Endothelial cell (in vitro differentiated cells): ENCODE data around the gene SLC6A13. TPM values are rescaled to one million over a fixed set of nuclear protein-coding genes. Genes with fewer than 3 reads are reported as not detected.

Source experiments
- DNase-seq: peaks from one replicate; pipeline ENCODE4 v3.0.0; 2021; ENCODE audit warnings: low spot score
- H3K27ac Mint-ChIP-seq: one replicate; pipeline ENCODE4 v1.8.0; 2021; ENCODE audit warnings: mixed read lengths, inconsistent platforms; ENCODE audit not compliant: unreplicated experiment
- H3K27me3 Mint-ChIP-seq: one replicate; pipeline ENCODE4 v1.8.0; 2021; ENCODE audit warnings: mild to moderate bottlenecking, moderate library complexity, mixed read lengths, inconsistent platforms; ENCODE audit not compliant: unreplicated experiment
- H3K36me3 Mint-ChIP-seq: one replicate; pipeline ENCODE4 v1.8.0; 2021; ENCODE audit warnings: mild to moderate bottlenecking, low read depth, mixed read lengths, inconsistent platforms; ENCODE audit not compliant: unreplicated experiment
- H3K4me1 Mint-ChIP-seq: one replicate; pipeline ENCODE4 v1.8.0; 2021; ENCODE audit warnings: mild to moderate bottlenecking, mixed read lengths, inconsistent platforms; ENCODE audit not compliant: unreplicated experiment
- H3K4me3 Mint-ChIP-seq: one replicate; pipeline ENCODE4 v1.8.0; 2021; ENCODE audit warnings: mild to moderate bottlenecking, mixed read lengths, inconsistent platforms; ENCODE audit not compliant: unreplicated experiment
- H3K9me3 Mint-ChIP-seq: one replicate; pipeline ENCODE4 v1.8.0; 2021; ENCODE audit warnings: mixed read lengths, inconsistent platforms; ENCODE audit not compliant: unreplicated experiment
- total RNA-seq: library from RNA; stranded (reverse); fragmentation: NEBNext Ultra II Directional; extraction: Animal tissue kit (Norgen Biotek cat#: 25700); gene quantifications from one replicate; pipeline ENCODE4 v1.2.1, GENCODE V29; 2021; ENCODE audit not compliant: unreplicated experiment
- TF ChIP-seq, protein P1 (sequence below): fragments of 200-600 bp; sonication (generic); IDR thresholded peaks from one replicate; pipeline ENCODE4 v1.5.0; 2021; ENCODE audit warnings: antibody characterized with exemption; ENCODE audit not compliant: unreplicated experiment

SLC6A13 gene
- total RNA-seq, 1 donor from 2014 or later: 0.90 TPM

DNA sequence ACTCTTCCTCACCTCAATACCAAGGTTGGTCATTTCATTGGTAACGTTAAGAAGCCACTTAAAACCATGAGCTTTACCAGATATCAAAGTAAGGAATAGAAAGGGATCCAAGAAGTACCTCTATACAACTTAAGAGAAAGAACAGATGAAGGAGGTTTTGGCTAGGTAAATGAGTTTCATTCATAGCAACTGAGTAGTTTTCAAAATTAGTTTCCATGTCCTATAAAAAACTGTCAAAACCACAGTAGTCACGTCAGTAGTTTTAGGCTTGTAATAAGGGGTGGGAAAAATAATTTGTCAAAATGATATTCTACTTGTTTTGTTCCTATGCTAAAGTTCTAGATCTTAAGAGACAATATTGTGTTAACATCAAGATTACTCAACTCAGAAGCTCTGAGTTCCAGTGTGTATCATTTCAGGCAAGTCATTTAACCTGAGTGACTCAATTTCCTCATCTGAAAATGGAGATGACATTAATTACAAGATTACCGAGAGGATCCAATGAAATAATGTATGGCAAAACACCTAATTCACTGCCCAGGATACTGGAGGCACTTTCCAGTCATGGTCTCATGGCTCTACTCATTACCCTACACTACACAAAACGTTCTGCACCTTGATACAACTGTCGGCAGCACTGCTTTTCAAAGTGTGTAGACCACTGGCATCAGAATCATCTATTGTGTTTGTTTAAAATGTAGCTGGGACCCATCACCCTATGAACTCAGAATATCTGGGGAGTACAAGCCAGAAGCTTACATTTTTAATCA lies 24.1 kb upstream of the SLC6A13 start:
- H3K27ac Mint-ChIP-seq: no peak overlapping the region
- H3K4me3 Mint-ChIP-seq: no peak overlapping the region
- no peak for DNase-seq
- TF ChIP-seq, protein P1, sequence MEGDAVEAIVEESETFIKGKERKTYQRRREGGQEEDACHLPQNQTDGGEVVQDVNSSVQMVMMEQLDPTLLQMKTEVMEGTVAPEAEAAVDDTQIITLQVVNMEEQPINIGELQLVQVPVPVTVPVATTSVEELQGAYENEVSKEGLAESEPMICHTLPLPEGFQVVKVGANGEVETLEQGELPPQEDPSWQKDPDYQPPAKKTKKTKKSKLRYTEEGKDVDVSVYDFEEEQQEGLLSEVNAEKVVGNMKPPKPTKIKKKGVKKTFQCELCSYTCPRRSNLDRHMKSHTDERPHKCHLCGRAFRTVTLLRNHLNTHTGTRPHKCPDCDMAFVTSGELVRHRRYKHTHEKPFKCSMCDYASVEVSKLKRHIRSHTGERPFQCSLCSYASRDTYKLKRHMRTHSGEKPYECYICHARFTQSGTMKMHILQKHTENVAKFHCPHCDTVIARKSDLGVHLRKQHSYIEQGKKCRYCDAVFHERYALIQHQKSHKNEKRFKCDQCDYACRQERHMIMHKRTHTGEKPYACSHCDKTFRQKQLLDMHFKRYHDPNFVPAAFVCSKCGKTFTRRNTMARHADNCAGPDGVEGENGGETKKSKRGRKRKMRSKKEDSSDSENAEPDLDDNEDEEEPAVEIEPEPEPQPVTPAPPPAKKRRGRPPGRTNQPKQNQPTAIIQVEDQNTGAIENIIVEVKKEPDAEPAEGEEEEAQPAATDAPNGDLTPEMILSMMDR: no peak
- no peaks in the 10 kb centered on the region for H3K27me3 Mint-ChIP-seq
- H3K36me3 Mint-ChIP-seq: peaks cover 34% of the 10 kb centered on the region
- H3K4me1 Mint-ChIP-seq: no peaks in the 10 kb centered on the region
- no peaks in the 10 kb centered on the region for H3K9me3 Mint-ChIP-seq

DNA sequence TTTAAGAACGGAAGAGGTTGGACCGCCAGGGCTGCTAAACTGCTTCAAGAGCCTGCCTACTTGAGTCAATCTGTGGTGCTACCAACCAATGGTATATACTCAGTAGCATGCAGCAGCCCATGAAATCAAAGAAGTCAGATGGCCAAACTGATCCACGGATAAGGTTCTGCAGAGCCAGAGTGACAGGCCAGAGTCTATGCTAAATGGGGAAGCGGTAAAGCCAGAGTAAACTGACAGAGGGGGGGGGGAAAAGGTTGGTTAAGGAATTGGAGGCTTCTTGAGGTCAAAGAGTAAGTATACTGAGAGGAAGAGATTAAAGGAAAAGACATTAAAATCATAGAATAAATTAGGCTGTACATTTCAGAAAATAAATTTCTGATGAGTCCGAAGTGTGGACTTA lies 15.4 kb upstream of the SLC6A13 start:
- no peaks in the 10 kb centered on the region for H3K36me3 Mint-ChIP-seq
- H3K4me3 Mint-ChIP-seq: no peak overlapping the region
- no peaks in the 10 kb centered on the region for H3K9me3 Mint-ChIP-seq
- no peaks in the 10 kb centered on the region for H3K27me3 Mint-ChIP-seq
- H3K27ac Mint-ChIP-seq: no peak overlapping the region
- TF ChIP-seq, protein P1: no peak
- DNase-seq: no peak
- H3K4me1 Mint-ChIP-seq: no peaks in the 10 kb centered on the region

DNA sequence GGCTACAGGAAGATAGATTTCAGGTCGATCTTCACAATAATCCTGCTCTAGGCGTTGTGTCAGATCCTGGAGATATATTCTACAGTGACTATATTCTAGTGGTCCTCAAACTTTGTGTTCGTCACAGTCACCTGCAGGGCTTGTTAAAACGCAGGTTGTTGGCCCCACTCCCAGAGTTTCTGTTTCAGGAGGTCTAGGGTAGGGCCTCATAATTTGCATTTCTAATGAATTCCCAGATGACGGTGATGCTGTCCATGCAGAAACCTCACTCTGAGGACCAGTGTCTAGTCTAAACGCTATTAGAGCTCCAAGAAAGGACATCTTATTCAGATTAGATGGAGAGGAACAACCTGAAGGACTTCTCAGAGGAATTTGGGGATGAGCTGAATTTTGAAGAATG lies 13.2 kb upstream of the SLC6A13 start:
- no peak for DNase-seq
- no peak overlapping the region for H3K27ac Mint-ChIP-seq
- H3K36me3 Mint-ChIP-seq: no peaks in the 10 kb centered on the region
- H3K4me1 Mint-ChIP-seq: no peaks in the 10 kb centered on the region
- H3K4me3 Mint-ChIP-seq: no peak overlapping the region
- H3K27me3 Mint-ChIP-seq: no peaks in the 10 kb centered on the region
- TF ChIP-seq, protein P1: no peak
- no peaks in the 10 kb centered on the region for H3K9me3 Mint-ChIP-seq

DNA sequence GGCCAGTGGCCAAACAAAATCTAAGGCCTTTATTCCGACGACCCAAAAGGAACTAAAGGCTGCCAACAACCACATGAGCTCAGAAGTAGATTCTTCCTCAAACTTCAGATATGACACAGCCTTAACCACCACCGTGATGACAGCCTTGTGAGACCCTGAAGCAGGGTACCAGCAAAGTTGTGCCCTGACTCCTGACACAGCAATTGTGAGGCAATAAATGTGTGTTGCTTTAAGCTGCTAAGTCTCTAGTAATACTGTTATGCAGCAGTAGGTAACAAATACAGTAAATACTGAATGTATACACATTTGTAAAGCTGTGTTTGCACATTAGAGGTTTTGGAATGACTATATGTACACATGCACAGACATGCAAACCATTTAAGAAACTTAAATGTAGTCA lies 10.7 kb upstream of the SLC6A13 start:
- H3K27me3 Mint-ChIP-seq: no peaks in the 10 kb centered on the region
- H3K27ac Mint-ChIP-seq: no peak overlapping the region
- no peaks in the 10 kb centered on the region for H3K9me3 Mint-ChIP-seq
- no peak overlapping the region for H3K4me3 Mint-ChIP-seq
- no peak for DNase-seq
- no peaks in the 10 kb centered on the region for H3K36me3 Mint-ChIP-seq
- no peaks in the 10 kb centered on the region for H3K4me1 Mint-ChIP-seq
- TF ChIP-seq, protein P1: no peak

- peaks cover 2% of the 10 kb centered on the region for H3K4me1 Mint-ChIP-seq
- no peak overlapping the region for H3K27ac Mint-ChIP-seq
- TF ChIP-seq, protein P1: no peak
- H3K4me3 Mint-ChIP-seq: no peak overlapping the region
- DNase-seq: no peak
- no peaks in the 10 kb centered on the region for H3K9me3 Mint-ChIP-seq
- H3K36me3 Mint-ChIP-seq: no peaks in the 10 kb centered on the region
- H3K27me3 Mint-ChIP-seq: no peaks in the 10 kb centered on the region
Measured at GRCh38 chr12:272942-273341, 10.3 kb upstream of the SLC6A13 start.
